WTC11 (cell line): Measurements from ENCODE around the gene ARHGAP25. TPM values are rescaled to one million over a fixed set of nuclear protein-coding genes. Genes with fewer than 3 reads are reported as not detected.
A peak's percentile ranks its signal among the peaks of the same experiment; 100 is the strongest.

ENCODE experiments used
- ATAC-seq: fragments of 200-7000 bp; cut with Tn5 transposase; 2 replicates; pipeline ENCODE4 v1.10.0; 2021; ENCODE audit warnings: mild to moderate bottlenecking, moderate library complexity
- CTCF ChIA-PET: fragments of 300-600 bp; sonication (Branson Sonifier 250); formaldehyde crosslinking; loops from one replicate; lab custom pipeline; 2021; ENCODE audit warnings: antibody characterized with exemption; lab: Charles Lee
- POLR2A ChIA-PET: fragments of 350-600 bp; sonication (Branson Sonifier 250); formaldehyde crosslinking; loops from one replicate; lab custom pipeline; 2021; ENCODE audit warnings: antibody characterized with exemption; lab: Charles Lee
- DNase-seq: peaks from one replicate; pipeline ENCODE4 v3.0.0; 2021; ENCODE audit warnings: low spot score
- H3K27ac Mint-ChIP-seq: 2 replicates; pipeline ENCODE4 v1.8.0; 2021; ENCODE audit warnings: mixed read lengths
- H3K27me3 Mint-ChIP-seq: 2 replicates; pipeline ENCODE4 v1.8.0; 2021; ENCODE audit warnings: low read depth, mild to moderate bottlenecking, moderate library complexity, mixed read lengths
- H3K36me3 Mint-ChIP-seq: 2 replicates; pipeline ENCODE4 v1.8.0; 2021; ENCODE audit warnings: mixed read lengths
- H3K4me1 Mint-ChIP-seq: 2 replicates; pipeline ENCODE4 v1.8.0; 2022; ENCODE audit warnings: mixed read lengths
- H3K4me3 Mint-ChIP-seq: 2 replicates; pipeline ENCODE4 v1.8.0; 2021; ENCODE audit warnings: mild to moderate bottlenecking, moderate library complexity, mixed read lengths
- H3K9me3 Mint-ChIP-seq: 2 replicates; pipeline ENCODE4 v1.8.0; 2021; ENCODE audit warnings: mixed read lengths
- CBFB ChIP-seq: sonication (generic); formaldehyde crosslinking; IDR thresholded peaks from 2 replicates; pipeline ENCODE4 v1.8.1; 2022; ENCODE audit warnings: mild to moderate bottlenecking, low read depth, missing genetic modification reagents
- CREM ChIP-seq: sonication (generic); formaldehyde crosslinking; IDR thresholded peaks from 2 replicates; pipeline ENCODE4 v1.8.1; 2022; ENCODE audit warnings: mild to moderate bottlenecking, missing genetic modification reagents, moderate library complexity
- EMX1 ChIP-seq: fragments of 250-450 bp; sonication (Bioruptor Pico); IDR thresholded peaks from 2 replicates; pipeline ENCODE4 v1.8.0; 2021; ENCODE audit warnings: mild to moderate bottlenecking
- JUN ChIP-seq: sonication (generic); formaldehyde crosslinking; IDR thresholded peaks from 2 replicates; pipeline ENCODE4 v1.8.0; 2023; ENCODE audit warnings: mild to moderate bottlenecking, missing genetic modification reagents
- MXD4 ChIP-seq: fragments of 250-450 bp; sonication (Bioruptor Pico); IDR thresholded peaks from 2 replicates; pipeline ENCODE4 v1.8.0; 2021; ENCODE audit warnings: mild to moderate bottlenecking, moderate library complexity, borderline replicate concordance
- NFYB ChIP-seq: sonication (generic); formaldehyde crosslinking; conservative IDR thresholded peaks from 2 replicates; pipeline ENCODE4 v1.8.0; 2022; ENCODE audit warnings: low read depth, missing genetic modification reagents
- NR2C2 ChIP-seq: sonication (generic); formaldehyde crosslinking; IDR thresholded peaks from 2 replicates; pipeline ENCODE4 v1.8.0; 2022; ENCODE audit warnings: mild to moderate bottlenecking, missing genetic modification reagents
- NR3C1 ChIP-seq: sonication (generic); formaldehyde crosslinking; conservative IDR thresholded peaks from 2 replicates; pipeline ENCODE4 v1.8.1; 2023; ENCODE audit warnings: low read depth, mild to moderate bottlenecking, missing genetic modification reagents
- OVOL2 ChIP-seq: fragments of 250-450 bp; sonication (Bioruptor Pico); IDR thresholded peaks from 2 replicates; pipeline ENCODE4 v1.9.0; 2021; ENCODE audit warnings: mild to moderate bottlenecking, borderline replicate concordance
- RORB ChIP-seq: fragments of 250-450 bp; sonication (Bioruptor Pico); IDR thresholded peaks from 2 replicates; pipeline ENCODE4 v1.9.0; 2021; ENCODE audit warnings: mild to moderate bottlenecking
- SOX15 ChIP-seq: fragments of 250-450 bp; sonication (Bioruptor Pico); IDR thresholded peaks from 2 replicates; pipeline ENCODE4 v1.9.0; 2021; ENCODE audit warnings: mild to moderate bottlenecking
- TEAD1 ChIP-seq: sonication (generic); formaldehyde crosslinking; IDR thresholded peaks from 2 replicates; pipeline ENCODE4 v1.8.0; 2022; ENCODE audit warnings: mild to moderate bottlenecking, missing genetic modification reagents
- ZBTB21 ChIP-seq: sonication (generic); formaldehyde crosslinking; IDR thresholded peaks from 2 replicates; pipeline ENCODE4 v1.8.1; 2023; ENCODE audit warnings: mild to moderate bottlenecking, missing genetic modification reagents, borderline replicate concordance
- ZNF219 ChIP-seq: sonication (generic); formaldehyde crosslinking; IDR thresholded peaks from 2 replicates; pipeline ENCODE4 v1.8.0; 2023; ENCODE audit warnings: missing genetic modification reagents, mild to moderate bottlenecking, borderline replicate concordance
- ZNF232 ChIP-seq: sonication (generic); formaldehyde crosslinking; IDR thresholded peaks from 2 replicates; pipeline ENCODE4 v1.8.0; 2022; ENCODE audit warnings: mild to moderate bottlenecking, missing genetic modification reagents
- ZNF317 ChIP-seq: sonication (generic); formaldehyde crosslinking; IDR thresholded peaks from 2 replicates; pipeline ENCODE4 v1.8.1; 2023; ENCODE audit warnings: low read depth, mild to moderate bottlenecking, moderate library complexity, missing genetic modification reagents, borderline replicate concordance
- ZNF423 ChIP-seq: fragments of 250-450 bp; sonication (Bioruptor Pico); IDR thresholded peaks from 2 replicates; pipeline ENCODE4 v2.1.2; 2022; ENCODE audit warnings: mild to moderate bottlenecking, moderate library complexity
- ZNF671 ChIP-seq: fragments of 250-450 bp; sonication (Bioruptor Pico); IDR thresholded peaks from 2 replicates; pipeline ENCODE4 v1.8.0; 2021; ENCODE audit warnings: mild to moderate bottlenecking
- total RNA-seq: library from RNA; stranded (reverse); gene quantifications from 3 replicates; pipeline ENCODE4 v1.2.3, GENCODE V29; 2021
- TF ChIP-seq, protein P1 (sequence below): sonication (generic); formaldehyde crosslinking; IDR thresholded peaks from 2 replicates; pipeline ENCODE4 v1.8.0; 2022; ENCODE audit warnings: mild to moderate bottlenecking, missing genetic modification reagents
- TF ChIP-seq, protein P2 (sequence below): sonication (generic); formaldehyde crosslinking; IDR thresholded peaks from 2 replicates; pipeline ENCODE4 v1.8.0; 2022; ENCODE audit warnings: mild to moderate bottlenecking, missing genetic modification reagents
- TF ChIP-seq, protein P3 (sequence below): sonication (generic); formaldehyde crosslinking; IDR thresholded peaks from 2 replicates; pipeline ENCODE4 v1.8.1; 2023; ENCODE audit warnings: mild to moderate bottlenecking, missing genetic modification reagents
- TF ChIP-seq, protein P4 (sequence below): sonication (generic); formaldehyde crosslinking; IDR thresholded peaks from 2 replicates; pipeline ENCODE4 v1.8.1; 2023; ENCODE audit warnings: mild to moderate bottlenecking, missing genetic modification reagents, moderate library complexity
- TF ChIP-seq, protein P5 (sequence below): sonication (generic); formaldehyde crosslinking; IDR thresholded peaks from 2 replicates; pipeline ENCODE4 v1.8.1; 2023; ENCODE audit warnings: mild to moderate bottlenecking, moderate library complexity, missing genetic modification reagents
- TF ChIP-seq, protein P6 (sequence below): fragments of 250-450 bp; sonication (Bioruptor Pico); IDR thresholded peaks from 2 replicates; pipeline ENCODE4 v1.9.0; 2021; ENCODE audit warnings: moderate library complexity, mild to moderate bottlenecking, inconsistent platforms, borderline replicate concordance
- TF ChIP-seq, protein P7 (sequence below): sonication (generic); formaldehyde crosslinking; IDR thresholded peaks from 2 replicates; pipeline ENCODE4 v1.8.1; 2022; ENCODE audit warnings: low read depth, mild to moderate bottlenecking, moderate library complexity, missing genetic modification reagents, borderline replicate concordance
- TF ChIP-seq, protein P8 (sequence below): sonication (generic); formaldehyde crosslinking; IDR thresholded peaks from 2 replicates; pipeline ENCODE4 v1.8.1; 2023; ENCODE audit warnings: mild to moderate bottlenecking, missing genetic modification reagents

ARHGAP25 gene
- total RNA-seq, 1 experiment from 2014 or later, result 2.9 TPM

DNA sequence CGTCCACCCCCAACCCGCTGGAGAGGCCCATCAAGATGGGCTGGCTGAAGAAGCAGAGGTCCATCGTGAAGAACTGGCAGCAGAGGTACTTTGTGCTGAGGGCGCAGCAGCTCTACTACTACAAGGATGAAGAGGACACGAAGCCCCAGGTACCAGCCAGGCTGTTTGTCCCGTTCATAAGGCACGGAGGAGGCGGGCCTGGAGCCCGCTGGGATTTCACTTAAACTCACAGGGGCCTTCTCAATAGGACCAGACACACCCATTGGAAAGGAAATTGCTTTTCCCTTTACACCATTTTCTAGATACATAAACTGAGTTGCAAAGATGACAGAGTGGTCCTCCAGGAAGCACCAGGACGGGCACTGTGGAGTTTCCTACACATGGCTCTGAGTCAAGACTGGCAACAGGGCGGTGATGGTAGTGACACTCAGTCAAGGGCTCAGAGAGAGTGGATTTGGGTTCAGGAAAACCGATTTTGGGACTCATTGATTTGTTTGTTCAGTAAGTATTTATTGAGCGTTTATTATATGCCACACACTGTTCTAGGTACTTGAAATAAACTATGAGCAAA lies 40.7 kb downstream of the ARHGAP25 start (continued):
- TF ChIP-seq RORB (CRISPR knock-in tag) (no peak), SOX15 (no peak), CBFB (CRISPR knock-in tag) (no peak), MXD4 (CRISPR knock-in tag) (no peak), ZNF317 (CRISPR knock-in tag) (no peak), ZNF232 (no peak)
- TF ChIP-seq, protein P1, sequence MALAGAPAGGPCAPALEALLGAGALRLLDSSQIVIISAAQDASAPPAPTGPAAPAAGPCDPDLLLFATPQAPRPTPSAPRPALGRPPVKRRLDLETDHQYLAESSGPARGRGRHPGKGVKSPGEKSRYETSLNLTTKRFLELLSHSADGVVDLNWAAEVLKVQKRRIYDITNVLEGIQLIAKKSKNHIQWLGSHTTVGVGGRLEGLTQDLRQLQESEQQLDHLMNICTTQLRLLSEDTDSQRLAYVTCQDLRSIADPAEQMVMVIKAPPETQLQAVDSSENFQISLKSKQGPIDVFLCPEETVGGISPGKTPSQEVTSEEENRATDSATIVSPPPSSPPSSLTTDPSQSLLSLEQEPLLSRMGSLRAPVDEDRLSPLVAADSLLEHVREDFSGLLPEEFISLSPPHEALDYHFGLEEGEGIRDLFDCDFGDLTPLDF (CRISPR knock-in tag), result no peak
- TF ChIP-seq, protein P2, sequence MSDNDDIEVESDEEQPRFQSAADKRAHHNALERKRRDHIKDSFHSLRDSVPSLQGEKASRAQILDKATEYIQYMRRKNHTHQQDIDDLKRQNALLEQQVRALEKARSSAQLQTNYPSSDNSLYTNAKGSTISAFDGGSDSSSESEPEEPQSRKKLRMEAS, result no peak

DNA sequence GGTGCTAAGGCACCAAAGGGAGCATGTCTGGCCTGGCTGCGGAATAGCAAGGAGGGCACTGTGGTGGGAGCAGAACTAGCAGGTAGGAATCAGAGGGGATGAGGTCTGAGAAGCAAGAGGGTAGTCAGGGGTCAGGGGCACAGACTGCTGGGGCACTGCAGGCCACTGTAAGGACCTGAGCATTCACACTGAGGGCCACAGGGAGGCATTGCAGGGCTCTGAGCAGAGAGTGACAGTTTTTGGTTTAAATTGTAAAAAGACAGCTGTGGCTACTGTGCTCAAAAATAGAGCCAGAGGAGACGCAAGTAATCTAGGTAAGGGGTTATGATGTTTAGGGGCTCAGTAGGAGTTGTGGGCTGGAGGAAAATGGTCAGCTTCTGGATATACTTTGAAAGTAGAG lies 41.5 kb downstream of the ARHGAP25 start:
- peak; percentile 70 for ATAC-seq
- Mint-ChIP-seq H3K27me3 (no peaks in the 10 kb centered on the region), H3K4me1 (no peaks in the 10 kb centered on the region), H3K36me3 (no peaks in the 10 kb centered on the region), H3K27ac (no peak overlapping the region; the same call in 1 of the 2 replicates), H3K4me3 (no peak overlapping the region), H3K9me3 (no peaks in the 10 kb centered on the region)
- TF ChIP-seq OVOL2 (no peak), RORB (CRISPR knock-in tag) (no peak), ZBTB21 (no peak), ZNF671 (no peak), ZNF219 (no peak), CBFB (CRISPR knock-in tag) (no peak), JUN (no peak), TEAD1 (no peak)
- TF ChIP-seq, protein P3, sequence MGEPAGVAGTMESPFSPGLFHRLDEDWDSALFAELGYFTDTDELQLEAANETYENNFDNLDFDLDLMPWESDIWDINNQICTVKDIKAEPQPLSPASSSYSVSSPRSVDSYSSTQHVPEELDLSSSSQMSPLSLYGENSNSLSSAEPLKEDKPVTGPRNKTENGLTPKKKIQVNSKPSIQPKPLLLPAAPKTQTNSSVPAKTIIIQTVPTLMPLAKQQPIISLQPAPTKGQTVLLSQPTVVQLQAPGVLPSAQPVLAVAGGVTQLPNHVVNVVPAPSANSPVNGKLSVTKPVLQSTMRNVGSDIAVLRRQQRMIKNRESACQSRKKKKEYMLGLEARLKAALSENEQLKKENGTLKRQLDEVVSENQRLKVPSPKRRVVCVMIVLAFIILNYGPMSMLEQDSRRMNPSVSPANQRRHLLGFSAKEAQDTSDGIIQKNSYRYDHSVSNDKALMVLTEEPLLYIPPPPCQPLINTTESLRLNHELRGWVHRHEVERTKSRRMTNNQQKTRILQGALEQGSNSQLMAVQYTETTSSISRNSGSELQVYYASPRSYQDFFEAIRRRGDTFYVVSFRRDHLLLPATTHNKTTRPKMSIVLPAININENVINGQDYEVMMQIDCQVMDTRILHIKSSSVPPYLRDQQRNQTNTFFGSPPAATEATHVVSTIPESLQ, result no peak
- TF ChIP-seq, protein P4, sequence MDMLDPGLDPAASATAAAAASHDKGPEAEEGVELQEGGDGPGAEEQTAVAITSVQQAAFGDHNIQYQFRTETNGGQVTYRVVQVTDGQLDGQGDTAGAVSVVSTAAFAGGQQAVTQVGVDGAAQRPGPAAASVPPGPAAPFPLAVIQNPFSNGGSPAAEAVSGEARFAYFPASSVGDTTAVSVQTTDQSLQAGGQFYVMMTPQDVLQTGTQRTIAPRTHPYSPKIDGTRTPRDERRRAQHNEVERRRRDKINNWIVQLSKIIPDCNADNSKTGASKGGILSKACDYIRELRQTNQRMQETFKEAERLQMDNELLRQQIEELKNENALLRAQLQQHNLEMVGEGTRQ (CRISPR knock-in tag), result no peak
- TF ChIP-seq, protein P5, sequence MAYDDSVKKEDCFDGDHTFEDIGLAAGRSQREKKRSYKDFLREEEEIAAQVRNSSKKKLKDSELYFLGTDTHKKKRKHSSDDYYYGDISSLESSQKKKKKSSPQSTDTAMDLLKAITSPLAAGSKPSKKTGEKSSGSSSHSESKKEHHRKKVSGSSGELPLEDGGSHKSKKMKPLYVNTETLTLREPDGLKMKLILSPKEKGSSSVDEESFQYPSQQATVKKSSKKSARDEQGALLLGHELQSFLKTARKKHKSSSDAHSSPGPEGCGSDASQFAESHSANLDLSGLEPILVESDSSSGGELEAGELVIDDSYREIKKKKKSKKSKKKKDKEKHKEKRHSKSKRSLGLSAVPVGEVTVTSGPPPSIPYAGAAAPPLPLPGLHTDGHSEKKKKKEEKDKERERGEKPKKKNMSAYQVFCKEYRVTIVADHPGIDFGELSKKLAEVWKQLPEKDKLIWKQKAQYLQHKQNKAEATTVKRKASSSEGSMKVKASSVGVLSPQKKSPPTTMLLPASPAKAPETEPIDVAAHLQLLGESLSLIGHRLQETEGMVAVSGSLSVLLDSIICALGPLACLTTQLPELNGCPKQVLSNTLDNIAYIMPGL (CRISPR knock-in tag), result no peak
- CTCF ChIA-PET, result interaction anchor here (0.6 to 1.9 kb wide), 5 partner anchors 24 to 150 kb away, joined by 3 to 11 read pairs (median 3); no protein-coding TSS in a partner anchor
- DNase-seq, result no peak
- POLR2A ChIA-PET, result no interaction called here

DNA sequence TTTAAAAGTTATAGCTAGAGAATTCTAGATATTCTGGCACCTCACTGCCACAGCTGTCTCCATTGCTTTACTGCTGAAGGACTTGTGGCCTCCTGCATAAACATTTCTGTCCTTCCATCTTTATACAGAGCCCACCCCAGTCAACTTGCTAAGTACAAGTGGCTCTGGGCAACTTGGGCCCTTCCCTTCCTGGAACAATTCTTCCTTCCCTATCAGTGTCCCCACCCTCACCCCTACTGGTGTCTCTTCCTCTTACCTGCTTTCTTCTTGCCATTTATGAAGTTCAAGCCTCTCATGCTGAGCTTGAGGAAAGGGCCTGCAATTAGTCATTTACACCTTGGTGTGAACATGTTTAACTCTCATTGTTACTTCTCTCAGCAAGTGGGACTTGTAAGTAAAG lies 45.0 kb downstream of the ARHGAP25 start:
- no peaks in the 10 kb centered on the region for H3K36me3 Mint-ChIP-seq
- ATAC-seq, result no peak
- H3K9me3 Mint-ChIP-seq, result no peaks in the 10 kb centered on the region
- ChIA-PET POLR2A (no interaction called here), CTCF (interaction anchor here (1.2 to 1.6 kb wide), 2 partner anchors 13 to 28 kb away, joined by 5 to 8 read pairs; no protein-coding TSS in a partner anchor)
- H3K27me3 Mint-ChIP-seq, result no peaks in the 10 kb centered on the region
- H3K27ac Mint-ChIP-seq, result no peak overlapping the region
- no peak for DNase-seq
- no peak overlapping the region for H3K4me3 Mint-ChIP-seq
- H3K4me1 Mint-ChIP-seq, result no peaks in the 10 kb centered on the region
- TF ChIP-seq NR2C2 (CRISPR knock-in tag), result no peak
- no peak for TF ChIP-seq CBFB (CRISPR knock-in tag)
- TF ChIP-seq, protein P6, sequence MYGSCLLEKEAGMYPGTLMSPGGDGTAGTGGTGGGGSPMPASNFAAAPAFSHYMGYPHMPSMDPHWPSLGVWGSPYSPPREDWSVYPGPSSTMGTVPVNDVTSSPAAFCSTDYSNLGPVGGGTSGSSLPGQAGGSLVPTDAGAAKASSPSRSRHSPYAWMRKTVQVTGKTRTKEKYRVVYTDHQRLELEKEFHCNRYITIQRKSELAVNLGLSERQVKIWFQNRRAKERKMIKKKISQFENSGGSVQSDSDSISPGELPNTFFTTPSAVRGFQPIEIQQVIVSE (CRISPR knock-in tag), result no peak
- no peak for TF ChIP-seq ZNF219
- no peak for TF ChIP-seq ZNF317 (CRISPR knock-in tag)
- no peak for TF ChIP-seq ZNF232
- TF ChIP-seq ZNF423 (CRISPR knock-in tag), result no peak
- TF ChIP-seq NFYB (CRISPR knock-in tag), result no peak
- TF ChIP-seq, protein P7, sequence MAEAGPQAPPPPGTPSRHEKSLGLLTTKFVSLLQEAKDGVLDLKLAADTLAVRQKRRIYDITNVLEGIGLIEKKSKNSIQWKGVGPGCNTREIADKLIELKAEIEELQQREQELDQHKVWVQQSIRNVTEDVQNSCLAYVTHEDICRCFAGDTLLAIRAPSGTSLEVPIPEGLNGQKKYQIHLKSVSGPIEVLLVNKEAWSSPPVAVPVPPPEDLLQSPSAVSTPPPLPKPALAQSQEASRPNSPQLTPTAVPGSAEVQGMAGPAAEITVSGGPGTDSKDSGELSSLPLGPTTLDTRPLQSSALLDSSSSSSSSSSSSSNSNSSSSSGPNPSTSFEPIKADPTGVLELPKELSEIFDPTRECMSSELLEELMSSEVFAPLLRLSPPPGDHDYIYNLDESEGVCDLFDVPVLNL (CRISPR knock-in tag), result no peak
- TF ChIP-seq, protein P8, sequence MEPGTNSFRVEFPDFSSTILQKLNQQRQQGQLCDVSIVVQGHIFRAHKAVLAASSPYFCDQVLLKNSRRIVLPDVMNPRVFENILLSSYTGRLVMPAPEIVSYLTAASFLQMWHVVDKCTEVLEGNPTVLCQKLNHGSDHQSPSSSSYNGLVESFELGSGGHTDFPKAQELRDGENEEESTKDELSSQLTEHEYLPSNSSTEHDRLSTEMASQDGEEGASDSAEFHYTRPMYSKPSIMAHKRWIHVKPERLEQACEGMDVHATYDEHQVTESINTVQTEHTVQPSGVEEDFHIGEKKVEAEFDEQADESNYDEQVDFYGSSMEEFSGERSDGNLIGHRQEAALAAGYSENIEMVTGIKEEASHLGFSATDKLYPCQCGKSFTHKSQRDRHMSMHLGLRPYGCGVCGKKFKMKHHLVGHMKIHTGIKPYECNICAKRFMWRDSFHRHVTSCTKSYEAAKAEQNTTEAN (CRISPR knock-in tag), result no peak
- no peak for TF ChIP-seq NR3C1
- no peak for TF ChIP-seq CREM (CRISPR knock-in tag)
- TF ChIP-seq EMX1 (CRISPR knock-in tag), result no peak
